Gastrocnemius medialis (tissue), 4 donors: Measurements from ENCODE around the gene KCTD15.

Experiments used
- POLR2A ChIP-seq, 2 donors: fragments of 450-650 bp; IDR thresholded peaks; one replicate each; pipeline ENCODE4 v1.6.1; 2017; ENCODE audit warnings: antibody characterized with exemption in 2 of 2, mild to moderate bottlenecking in 2 of 2, moderate library complexity in 2 of 2
- TF ChIP-seq, protein P1 (sequence below), 5 experiments: fragments of 450-650 bp in 3 of 5; fragments of 200-600 bp in 2 of 5; sonication (generic) in 2 of 5; IDR thresholded peaks in 4 of 5; conservative IDR thresholded peaks in 1 of 5; 1 replicate in 4 of 5; 2 replicates in 1 of 5; pipeline ENCODE4 v1.5.1; 2016 to 2019; ENCODE audit warnings: antibody characterized with exemption in 5 of 5, mild to moderate bottlenecking in 3 of 5, moderate library complexity in 3 of 5

DNA sequence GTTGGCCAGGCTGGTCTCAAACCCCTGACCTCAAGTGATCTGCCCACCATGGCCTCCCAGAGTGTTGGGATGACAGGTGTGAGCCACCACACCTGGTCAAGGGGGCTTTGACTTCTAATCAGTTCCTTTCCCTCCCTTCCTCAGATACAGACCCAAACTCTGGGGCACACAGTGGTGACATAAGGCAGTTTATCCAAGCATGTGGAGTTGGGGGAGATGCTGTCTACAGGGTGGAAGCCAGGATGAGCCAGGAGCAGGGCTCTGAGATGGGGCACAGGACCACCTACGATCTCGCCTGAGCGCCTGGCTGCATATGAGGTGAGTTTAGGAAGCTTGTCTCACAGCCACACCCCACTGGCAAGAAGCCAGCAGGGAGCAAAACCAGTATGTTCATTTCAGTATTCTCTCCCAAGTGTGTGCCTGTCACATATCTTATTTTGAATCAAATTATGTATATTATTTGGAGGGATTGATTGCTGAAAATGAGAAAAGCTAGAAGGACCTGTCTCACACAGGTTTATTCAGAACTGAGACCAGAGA is 67.7 kb downstream of the KCTD15 start:
- TF ChIP-seq, protein P1, sequence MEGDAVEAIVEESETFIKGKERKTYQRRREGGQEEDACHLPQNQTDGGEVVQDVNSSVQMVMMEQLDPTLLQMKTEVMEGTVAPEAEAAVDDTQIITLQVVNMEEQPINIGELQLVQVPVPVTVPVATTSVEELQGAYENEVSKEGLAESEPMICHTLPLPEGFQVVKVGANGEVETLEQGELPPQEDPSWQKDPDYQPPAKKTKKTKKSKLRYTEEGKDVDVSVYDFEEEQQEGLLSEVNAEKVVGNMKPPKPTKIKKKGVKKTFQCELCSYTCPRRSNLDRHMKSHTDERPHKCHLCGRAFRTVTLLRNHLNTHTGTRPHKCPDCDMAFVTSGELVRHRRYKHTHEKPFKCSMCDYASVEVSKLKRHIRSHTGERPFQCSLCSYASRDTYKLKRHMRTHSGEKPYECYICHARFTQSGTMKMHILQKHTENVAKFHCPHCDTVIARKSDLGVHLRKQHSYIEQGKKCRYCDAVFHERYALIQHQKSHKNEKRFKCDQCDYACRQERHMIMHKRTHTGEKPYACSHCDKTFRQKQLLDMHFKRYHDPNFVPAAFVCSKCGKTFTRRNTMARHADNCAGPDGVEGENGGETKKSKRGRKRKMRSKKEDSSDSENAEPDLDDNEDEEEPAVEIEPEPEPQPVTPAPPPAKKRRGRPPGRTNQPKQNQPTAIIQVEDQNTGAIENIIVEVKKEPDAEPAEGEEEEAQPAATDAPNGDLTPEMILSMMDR (IDR thresholded peaks at IDR 0.05 in 4 of 5, conservative IDR thresholded peaks at IDR 0.05 in 1 of 5) = no peak
- no peak for TF ChIP-seq POLR2A (IDR thresholded peaks at IDR 0.05)
